GM12864 (cell line): ENCODE measurements around the gene PTPN14.
A peak's percentile ranks its signal among the peaks of the same experiment; 100 is the strongest.
"Not testable (repeated sequence)": the region's sequence is repeated elsewhere in the genome, so short reads cannot be mapped to it uniquely, and the experiment has no call there.

Experiments
- DNase-seq: peaks from one replicate; pipeline ENCODE4 v3.0.0-alpha.2; 2011; ENCODE audit warnings: low read depth
- H3K4me3 ChIP-seq: 2 replicates; pipeline ENCODE4 v1.5.1; 2011; ENCODE audit warnings: mild to moderate bottlenecking, low read depth, low read length, control low read depth
- TF ChIP-seq, protein P1 (sequence below): IDR thresholded peaks from 2 replicates; pipeline ENCODE4 v1.5.1; 2011; ENCODE audit warnings: low read depth, mild to moderate bottlenecking, moderate library complexity, low read length, control low read depth, inconsistent platforms; ENCODE audit errors: missing control alignments

PTPN14 gene

GRCh38 chr1:214584805-214585766, 33.7 kb upstream of the PTPN14 start:
- TF ChIP-seq, protein P1, sequence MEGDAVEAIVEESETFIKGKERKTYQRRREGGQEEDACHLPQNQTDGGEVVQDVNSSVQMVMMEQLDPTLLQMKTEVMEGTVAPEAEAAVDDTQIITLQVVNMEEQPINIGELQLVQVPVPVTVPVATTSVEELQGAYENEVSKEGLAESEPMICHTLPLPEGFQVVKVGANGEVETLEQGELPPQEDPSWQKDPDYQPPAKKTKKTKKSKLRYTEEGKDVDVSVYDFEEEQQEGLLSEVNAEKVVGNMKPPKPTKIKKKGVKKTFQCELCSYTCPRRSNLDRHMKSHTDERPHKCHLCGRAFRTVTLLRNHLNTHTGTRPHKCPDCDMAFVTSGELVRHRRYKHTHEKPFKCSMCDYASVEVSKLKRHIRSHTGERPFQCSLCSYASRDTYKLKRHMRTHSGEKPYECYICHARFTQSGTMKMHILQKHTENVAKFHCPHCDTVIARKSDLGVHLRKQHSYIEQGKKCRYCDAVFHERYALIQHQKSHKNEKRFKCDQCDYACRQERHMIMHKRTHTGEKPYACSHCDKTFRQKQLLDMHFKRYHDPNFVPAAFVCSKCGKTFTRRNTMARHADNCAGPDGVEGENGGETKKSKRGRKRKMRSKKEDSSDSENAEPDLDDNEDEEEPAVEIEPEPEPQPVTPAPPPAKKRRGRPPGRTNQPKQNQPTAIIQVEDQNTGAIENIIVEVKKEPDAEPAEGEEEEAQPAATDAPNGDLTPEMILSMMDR, result peak; percentile 56
- no peak for DNase-seq
- H3K4me3 ChIP-seq, result no peak overlapping the region

DNA sequence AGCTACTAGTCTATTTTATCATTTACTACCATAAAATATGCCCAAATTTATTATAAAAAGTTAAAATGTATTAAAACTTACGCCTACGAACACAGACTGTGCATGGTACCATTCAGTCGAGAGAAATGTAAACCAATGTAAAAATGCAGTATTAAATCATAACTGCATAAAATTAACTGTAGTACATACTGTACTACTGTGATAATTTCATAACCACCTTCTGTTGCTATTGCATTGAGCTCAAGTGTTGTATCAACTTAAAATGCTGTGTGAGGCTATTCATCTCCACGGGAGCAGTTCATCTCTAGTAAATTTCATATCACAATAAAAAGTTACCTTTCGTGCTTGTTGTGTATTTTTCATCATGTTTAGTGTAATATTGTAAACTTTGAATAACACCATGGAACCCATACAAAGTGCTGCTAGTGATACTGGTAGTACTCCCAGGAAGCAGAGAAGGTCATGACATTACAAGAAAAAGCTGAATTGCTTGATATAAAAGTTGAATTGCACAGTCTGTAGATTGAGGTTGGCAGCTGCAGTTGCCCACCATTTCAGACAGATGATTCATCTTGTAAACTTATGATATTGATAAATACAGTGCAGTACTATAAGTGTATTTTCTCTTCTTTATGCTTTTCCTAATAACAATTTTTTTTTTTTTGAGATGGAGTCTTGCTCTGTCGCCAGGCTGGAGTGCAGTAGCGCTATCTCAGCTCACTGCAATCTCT, 32.6 kb upstream of the PTPN14 start:
- TF ChIP-seq, protein P1, result no peak
- no peak overlapping the region for H3K4me3 ChIP-seq
- no peak for DNase-seq

DNA sequence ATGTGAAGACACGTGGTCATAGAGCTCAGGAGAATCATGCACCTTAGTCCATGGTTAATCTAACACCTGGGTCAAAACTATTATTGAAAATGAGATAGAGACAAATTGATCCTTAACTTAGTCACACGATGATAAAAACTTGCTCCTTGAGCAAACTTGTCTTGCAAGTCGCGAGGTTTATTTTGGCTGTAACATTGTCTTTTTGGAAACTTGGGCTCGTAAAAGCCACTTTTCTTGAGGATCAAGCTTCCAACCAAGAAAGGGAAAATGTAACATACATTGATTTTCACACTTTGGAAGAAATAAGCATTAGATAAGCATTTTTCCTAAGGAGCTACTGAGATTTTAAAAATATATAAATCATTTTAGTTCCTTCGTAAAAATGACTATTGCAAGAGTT, 31.7 kb upstream of the PTPN14 start:
- TF ChIP-seq, protein P1, result no peak
- no peak overlapping the region for H3K4me3 ChIP-seq
- DNase-seq, result no peak

GRCh38 chr1:214582289-214582891, 31.0 kb upstream of the PTPN14 start:
- H3K4me3 ChIP-seq, result no peak overlapping the region
- TF ChIP-seq, protein P1, result no peak
- no peak for DNase-seq

DNA sequence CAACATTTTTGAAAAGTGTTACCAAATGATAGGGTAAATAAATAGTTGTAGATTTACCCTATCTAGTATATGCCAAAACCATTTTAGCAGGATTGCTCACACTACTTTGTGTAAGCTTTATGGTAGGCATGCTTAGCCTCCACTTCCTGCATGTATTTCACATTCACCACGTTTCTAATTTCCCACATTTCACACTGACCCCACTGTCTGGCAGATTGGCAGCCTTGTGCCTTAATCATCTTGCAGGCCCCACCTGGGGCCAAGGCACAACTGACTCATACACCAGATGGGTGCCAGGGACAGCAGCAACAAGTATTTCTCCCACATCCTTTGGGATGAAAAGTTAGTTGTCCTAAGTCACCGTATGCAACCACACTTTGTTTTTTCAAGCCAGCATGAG, 30.4 kb upstream of the PTPN14 start:
- no peak for DNase-seq
- no peak overlapping the region for H3K4me3 ChIP-seq
- TF ChIP-seq, protein P1, result no peak

DNA sequence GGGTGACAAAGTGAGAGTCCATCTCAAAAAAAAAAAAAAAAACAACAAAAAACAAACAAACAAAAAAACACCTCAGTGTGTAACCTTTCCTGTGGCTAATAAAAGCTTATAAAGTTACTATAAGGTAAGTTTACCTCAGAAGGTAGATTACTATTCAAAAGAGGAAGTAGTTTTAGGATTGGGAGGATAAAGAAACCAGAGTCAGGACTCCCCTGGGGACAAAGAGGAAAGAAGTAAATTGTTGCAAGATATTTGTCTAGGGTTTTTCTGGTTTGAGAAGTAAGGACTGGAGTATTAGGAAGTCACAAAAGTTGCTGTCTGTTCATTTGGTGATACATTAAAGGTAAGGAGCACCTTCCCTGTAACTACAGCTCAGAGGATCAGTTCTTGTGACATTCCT, 27.8 kb upstream of the PTPN14 start:
- H3K4me3 ChIP-seq, result no peak overlapping the region
- TF ChIP-seq, protein P1, result no peak
- no peak for DNase-seq

DNA sequence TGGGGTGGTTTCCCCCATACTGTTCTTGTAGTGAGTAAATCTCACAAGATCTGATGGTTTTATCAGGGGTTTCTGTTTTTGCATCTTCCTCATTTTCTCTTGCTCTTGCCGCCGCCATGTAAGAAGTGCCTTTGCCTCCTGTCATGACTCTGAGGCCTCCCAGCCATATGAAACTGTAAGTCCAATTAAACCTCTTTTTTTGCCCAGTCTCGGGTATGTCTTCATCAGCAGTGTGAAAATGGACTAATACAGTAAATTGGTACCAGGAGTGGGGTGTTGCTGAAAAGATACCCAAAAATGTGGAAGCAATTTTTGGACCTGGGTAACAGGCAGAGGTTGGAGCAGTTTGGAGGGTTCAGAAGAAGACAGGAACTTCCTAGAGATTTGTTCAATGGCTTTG, 24.7 kb upstream of the PTPN14 start:
- DNase-seq, result not testable (repeated sequence)

More for the DNA sequence above, 24.7 kb upstream of the PTPN14 start:
- not testable (repeated sequence) for H3K4me3 ChIP-seq
